Smooth muscle cell of the brain vasculature (primary cell): ENCODE data around the gene CDC25B.

Source experiments
- DNase-seq: peaks from one replicate; pipeline ENCODE4 v3.0.0-alpha.2; 2012; ENCODE audit warnings: low read depth, low spot score

The CDC25B gene

DNA sequence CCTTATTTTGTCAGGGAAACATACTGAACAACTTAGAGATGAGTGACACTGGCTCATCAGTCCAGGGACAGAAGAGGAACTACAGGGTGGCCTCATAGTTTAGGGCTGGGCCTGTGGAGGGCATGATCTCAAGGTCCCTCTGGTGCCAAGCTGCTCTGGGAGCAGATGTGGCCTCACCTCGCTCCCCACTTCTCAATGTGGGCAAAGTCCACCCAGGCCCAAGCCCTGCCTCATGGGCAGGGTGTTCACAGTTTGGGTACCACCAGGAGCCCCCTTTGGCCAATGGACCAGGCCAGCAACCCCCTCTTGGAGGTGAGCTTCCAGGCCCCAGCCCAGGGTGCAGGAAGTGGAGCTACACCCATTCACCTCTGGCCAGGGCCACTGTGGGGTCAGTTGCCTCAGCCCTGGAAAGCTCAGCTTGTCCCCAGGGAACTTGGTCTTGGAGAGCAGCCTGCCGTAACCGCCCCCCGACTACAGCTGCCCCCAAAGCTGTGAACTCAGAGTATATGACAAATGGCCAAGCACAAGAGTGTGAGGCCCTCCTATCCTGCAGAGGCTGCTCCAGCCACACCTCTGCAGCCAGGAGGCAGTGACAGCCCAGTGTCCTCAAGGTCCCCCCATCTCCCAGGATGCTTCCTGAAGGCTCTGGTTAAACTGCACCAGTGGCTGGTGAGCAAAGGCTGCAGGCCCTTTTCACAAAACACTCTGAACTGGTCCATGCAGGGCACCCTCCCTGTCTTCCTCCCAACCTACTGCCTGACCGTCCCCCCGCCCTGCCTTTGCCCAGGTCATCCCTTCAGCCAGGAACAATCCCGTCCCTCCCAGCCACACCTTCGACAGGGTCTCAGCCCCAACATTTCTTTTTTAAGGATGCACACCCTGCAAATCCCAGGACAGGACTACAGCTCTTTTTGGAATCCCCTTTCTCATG, 32.2 kb upstream of the CDC25B start:
- DNase-seq, result no peak

DNA sequence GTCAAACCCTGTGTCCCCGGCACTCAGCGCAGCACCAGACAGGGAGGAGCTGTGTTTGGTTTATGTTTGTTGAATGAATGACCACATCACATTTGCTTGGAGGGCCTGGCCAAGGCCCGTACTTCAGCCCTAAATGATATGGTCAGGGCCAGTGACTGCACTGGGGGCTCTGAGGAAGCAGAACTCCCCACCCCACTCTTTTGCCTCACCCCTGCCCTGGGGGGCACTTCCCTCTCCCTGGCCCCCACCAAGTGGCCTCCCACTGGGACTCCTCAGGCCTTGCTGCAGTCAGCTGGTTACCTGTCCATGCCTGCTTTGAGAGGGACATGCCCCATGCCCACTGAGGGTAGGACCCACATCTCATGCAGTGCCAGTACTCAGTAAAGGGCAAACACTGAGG, 31.5 kb upstream of the CDC25B start:
- no peak for DNase-seq

DNA sequence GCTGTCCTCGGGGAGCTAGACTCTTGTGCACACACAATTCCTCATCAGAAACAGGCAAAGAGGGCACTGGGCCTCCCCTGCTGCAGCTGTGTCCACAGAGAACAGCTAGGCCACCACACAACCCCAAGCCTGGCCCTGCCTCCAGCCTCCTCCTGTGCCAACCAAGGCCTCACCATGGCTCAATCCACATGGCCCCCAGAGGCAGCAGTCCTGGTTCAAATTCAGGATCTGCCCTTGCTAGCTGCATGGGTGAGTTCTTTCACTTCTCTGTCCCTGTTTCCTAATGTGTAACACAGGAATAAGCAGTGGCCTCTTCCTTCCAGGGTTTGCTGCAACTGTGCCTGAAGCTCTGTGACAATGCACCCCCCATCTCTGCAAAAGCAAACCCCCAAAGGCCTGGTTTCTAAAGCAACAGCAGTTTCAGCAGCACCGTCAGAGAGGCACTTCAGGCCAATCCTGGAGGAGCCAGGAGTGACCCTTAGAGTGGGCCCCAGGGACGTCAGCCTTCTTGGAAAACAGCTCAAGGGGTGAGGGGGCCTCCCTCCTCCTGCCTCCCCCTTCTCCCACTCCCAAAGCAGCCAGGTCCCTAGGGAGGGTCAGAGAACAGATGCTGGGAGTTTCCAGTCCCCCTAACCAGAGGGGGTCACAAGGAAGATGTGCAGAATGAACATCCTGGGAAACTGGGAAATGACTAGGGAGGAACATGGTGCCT, 30.8 kb upstream of the CDC25B start:
- no peak for DNase-seq

DNA sequence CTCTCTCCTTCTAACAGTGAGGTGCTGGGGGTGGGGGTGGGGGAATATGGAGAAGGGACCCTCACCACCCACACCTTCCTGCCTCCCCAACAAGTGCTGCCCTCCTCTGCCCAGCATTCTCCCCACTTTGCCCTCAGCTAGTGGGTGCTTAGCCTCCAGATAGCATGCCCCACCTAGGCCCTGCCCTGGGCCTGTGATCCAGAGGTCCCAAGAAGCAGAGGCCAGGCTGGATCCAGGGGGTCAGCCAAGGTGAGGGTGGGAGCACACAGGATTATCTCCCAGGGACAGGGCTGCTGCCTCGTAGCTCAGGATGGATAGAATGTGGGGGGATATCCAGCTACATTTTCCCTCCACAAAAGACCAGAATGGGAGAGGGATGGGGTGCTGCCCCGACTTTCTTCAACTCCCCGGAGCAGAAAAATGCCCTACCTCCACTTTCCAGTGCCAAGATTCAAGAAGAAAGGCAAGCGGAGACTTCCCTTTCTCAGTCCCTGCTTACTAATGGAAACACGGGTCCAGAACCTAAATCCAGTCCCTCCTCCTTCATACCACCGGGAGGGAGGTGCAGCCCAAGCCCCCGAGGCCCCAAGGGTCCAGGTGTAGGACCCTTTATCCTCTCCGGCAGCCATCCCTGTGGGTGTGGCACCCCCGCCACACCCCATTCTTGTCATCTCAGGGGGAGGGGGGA, 29.5 kb upstream of the CDC25B start:
- DNase-seq, result no peak

DNA sequence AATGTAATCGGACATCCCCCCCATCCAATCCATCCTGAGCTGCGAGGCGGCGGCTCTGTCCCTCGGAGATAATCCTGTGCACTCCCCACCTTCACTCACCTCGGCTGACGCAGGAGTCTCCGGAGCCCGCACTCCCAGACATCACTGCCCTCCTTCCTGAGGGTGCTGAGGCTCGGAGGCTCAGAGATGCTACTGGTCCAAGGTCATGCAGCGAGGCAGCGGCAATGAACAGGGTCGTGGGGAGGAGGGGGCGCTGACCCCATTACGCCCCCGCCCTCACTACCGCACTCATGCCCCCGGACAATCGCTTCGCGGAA, 29.0 kb upstream of the CDC25B start:
- no peak for DNase-seq

DNA sequence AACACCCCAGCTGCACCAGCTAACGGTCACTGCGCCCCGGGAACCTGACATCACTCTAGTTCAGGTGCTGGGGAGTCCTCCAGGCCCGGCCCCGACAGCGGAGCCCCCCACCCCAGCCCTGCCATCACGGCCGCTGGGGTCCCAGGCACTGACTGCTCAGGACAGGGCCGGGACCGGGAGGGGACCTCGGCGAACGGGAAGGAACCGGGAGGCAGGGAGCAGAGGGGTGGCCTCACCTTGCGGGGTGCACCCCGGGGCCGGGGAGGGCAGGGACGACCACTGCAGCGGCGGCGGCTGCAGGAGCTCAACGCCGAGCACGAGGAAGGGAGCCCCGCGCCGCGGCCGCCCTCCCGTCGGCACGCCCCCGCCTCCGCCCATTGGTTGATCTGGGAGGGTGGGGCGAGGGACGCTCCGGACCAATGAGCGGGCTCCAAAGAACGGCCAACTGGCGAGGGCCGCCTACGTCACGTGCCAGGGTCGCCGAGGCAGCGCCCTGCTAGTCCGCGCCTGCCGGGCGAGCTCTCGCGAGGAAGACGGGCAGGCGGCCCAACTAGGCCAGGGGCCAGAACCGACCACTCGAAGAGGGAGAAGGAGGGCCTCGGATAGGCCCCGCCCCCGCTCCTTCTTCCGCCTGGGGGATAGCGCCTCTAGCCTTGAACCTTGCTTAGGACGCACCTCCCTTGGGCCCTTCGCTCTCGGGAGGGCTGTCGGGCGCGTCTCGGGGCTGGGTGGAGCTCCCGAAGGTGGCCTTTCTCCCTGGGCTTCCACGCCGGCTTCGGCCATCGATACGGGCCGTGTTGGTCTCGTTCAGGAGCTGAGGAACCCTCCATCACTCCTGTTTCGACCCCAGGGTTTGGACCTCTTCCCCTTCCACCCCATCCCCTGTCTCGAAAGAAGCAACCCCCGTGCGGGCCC, 28.4 kb upstream of the CDC25B start, which contains the start of gene ADISSP:
ADISSP (minus strand) TSS at position 327 of the 915 bp plus-strand sequence. CDS start 7,653 bp downstream, outside the sequence.
- peak; percentile 96 for DNase-seq

DNA sequence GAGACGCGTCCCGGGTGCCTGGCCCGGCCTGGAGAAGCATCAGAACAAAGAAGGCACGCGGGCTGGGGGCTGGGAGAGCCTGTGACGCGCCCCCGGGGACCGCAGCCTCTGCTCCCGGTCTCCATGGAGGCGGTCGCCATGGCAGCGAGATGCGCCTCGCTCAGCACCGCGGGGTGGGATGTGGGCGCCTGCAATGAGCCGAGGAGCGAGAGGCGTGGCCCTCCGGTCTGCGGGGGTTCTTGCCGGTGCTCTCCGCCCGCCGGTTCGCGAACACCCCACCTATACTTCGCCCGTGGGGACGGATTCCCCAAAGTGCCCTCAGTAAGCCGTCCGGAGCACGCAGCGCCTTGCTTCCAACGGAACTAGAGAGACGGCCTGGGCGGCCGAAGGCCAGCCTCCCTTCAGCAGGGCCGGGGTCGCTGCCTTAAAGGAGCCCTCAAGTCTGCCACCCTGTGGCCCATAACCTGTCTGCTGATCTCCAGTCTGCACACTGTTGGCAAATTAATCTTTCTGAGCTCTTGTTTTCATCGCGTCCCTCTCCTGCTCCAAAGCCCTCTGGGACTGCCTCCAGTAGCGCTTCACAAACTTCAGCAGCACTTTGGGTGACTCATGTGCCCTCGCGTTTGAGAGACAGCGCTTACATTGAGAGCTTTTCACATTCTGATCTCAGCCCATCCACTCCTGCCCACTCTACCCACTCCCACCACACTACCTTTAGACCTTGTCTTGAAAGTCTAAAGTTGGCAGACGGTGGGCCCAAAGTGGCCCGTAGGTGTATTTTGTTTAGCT, 27.6 kb upstream of the CDC25B start:
- peak; percentile 35 for DNase-seq

DNA sequence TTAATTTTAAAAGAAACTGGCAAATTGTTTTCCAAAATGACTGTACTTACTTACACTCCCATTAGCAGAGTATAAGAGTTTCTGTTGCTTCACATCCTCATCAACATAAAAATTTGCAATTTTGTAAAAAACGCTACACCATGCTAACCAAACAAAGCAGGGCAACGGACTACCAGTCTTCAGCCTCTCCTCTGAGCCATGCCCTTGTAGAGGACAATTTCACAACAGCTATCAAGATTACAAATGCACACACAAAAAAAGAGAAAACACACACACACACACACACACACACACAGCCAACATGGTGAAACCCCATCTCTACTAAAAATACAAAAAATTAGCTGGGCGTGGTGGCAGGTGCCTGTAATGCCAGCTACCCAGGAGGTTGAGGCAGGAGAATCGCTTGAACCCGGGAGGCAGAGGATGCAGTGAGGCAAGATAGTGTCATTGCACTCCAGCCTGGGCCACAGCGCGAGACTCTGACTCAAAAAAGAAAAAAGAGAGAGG, 24.5 kb upstream of the CDC25B start:
- DNase-seq, result no peak

DNA sequence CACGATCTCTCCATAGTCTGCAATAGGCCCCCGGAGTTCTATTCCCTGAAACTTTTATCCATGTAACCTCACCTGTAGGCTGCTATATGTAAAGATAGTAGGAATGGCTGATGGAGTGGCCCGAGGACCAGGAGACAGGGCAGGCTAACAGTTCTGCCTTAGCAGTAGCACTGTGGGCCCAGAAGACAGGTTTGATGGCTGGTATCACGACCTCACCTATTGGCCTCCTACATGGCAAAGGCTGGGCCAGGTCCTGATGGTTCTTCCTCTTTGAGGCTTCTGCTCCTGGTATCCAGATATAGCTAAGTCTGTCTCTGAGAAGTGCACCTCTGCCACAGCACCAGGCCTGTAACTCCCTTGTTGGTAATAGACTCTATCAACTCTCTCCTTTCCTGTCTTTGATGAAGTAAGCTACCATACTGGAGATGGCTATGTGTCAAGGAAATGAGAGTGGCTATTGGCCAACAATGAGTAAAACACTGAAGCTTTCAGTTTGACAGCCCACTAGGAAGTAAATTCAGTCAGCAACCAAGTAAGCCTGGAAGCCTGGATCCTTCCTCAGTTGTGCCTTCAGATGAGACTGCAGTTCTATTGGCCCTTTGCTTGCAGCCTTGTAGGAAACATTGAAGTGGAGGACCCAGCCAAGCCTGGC, 20.5 kb upstream of the CDC25B start:
- DNase-seq, result no peak

DNA sequence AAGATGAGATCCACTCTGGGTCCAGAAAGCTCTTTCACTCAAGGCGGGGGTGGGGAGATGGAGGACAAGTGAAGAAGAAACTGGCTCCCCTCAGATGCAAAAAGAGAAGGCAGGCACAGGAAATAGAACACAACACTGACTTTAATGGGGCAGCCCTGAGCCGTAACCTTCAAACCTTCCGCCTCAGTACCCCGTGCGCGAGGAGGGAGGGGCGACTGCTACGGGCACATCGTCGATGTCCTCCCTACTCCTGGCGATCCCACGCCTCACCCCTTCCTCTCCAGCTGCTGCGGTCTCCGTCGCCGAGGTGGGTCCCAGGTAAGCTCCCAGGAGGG, 18.8 kb upstream of the CDC25B start:
- no peak for DNase-seq

DNA sequence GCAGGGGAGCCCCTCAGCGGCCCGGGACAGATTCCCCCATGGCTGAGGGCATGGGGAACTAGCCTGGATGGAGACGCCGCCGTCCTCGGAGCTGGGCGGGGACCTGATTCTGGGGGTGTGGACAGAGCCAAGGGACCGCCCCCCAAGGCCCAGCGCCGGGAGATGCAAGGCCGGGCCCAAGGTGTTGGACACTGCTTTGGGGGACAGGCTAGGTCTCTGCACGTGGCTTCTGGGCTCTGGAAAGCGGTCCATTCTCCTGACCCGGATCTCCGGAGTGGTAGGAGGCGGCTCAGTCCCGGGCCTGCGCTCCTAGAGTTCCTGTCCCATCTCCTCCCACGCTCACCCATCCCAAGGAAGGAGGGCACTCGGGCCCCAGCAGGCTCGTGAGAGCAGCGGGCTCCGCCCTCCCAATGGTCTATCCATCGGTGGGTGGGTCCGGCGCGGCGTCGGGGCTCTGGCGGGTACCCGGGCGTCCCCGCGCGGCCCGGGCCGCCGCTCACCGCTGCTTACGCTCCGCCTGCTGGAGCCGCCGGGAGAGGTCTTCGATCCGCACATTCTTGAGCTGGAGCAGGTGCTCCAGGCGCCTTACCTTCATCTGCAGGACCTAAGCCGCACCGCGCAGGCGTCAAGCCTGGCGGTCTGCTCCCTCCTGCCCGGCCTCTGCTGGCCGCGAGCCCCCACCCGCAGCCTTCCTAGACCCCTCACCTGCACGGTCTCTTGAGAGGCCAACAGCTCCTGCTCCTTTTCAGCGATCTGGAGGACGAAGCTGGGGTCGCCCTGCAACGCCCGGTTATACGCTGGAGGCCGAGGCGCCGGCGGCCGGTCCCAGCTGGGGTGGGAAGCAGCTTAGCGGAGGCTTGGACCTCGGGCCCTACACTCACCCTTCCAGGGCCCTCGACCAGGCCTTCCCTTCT, 18.1 kb upstream of the CDC25B start:
- DNase-seq, result no peak

DNA sequence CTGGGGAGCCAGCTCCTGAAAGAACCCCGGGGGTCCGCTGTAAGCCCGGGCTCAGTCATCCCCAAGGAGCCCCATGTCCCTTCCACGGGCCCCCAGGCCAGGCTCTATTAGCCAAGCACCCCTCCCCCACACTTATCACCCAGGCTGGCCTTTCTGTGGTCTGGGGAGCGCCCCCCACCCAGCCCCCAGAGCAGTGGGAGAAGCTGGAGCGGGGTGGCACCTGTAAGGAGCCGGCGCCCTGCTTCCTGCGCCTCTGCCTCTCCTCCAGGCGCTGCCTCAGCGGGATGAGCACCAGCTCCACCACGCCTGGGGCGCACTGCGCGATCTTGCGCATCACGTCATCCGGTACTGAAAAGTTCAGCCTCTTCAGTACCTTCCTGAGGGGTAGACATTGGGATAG, 17.1 kb upstream of the CDC25B start:
- DNase-seq, result no peak

DNA sequence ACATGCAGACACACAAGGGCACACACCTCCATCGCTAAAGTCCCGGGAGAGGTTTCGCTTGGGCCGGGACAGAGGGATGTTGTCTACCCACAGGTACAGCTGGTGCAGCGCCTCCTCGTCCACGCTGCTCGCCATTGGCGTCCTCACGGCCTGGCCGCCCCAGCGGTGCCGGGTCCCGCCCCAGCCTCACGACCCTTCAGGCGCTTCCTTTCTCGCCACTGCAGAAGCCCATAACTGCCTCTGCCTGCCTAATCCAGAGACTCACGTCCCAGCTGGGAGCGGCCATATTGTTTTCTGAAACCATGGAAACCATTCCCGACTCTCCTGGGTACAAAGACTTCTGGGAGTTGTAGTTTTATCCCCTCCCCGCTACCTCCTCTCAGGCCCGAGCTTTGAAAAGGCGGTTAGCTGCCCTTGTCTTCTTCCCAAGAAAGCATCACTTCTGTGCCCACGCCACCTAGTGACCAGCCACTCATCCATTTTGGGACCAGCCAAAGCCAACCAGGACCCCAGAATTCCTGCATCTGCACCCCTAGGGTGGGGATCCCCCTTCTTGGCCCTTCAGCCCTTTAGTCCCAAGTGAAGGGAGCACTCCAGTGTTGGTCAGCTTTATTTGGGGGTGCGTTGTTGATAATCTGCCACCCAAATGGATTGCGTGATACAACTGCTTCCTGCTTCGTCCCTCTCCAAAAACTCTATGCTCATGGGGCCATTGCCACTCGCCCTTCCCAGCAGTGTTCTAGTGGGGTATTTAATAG, 14.8 kb upstream of the CDC25B start, which contains the start of gene SPEF1:
SPEF1 (minus strand) TSS at position 296 of the 758 bp plus-strand sequence; CDS start at position 135, 161 bp downstream.
- peak; percentile 77 for DNase-seq

DNA sequence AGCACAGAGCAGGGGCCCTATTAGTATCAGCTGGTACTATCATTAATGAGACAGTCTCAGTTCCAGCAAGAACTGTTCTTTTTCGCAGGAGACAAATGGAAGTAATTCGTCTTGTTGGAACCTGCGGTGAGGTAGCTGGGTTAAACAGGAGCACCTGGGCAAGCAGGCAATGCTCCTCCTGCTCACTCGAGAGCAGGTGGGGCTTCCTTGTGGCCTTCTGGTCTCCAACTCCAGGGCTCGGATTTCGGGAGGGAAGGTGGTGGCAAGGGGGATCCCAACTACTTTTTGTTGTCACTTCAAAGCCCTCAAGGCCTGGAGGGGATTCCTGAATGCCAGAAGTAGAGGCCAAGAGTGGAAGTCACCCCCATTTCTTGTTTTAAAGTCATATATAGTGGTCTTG, 13.5 kb upstream of the CDC25B start:
- no peak for DNase-seq

DNA sequence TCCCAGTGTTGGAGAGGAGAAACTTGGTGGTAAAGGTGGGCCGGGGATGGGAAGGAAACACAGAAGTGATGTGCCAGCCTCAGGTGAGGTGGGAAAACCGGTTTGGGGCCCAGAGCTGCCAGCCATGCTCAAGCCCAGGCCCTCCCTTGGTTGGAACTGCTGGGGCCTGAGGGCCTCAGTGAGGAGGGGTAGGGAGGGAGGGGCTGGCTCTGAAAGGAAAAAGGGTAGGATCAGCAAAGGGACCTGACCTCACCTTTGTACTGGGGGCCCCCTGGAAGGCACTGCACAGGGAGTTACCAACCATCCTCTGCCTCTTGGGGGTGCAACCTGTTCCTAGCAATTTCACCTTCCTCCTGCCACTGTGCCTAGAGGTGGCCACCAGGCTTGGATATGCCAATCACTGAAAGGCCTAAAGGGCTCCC, 13.0 kb upstream of the CDC25B start:
- DNase-seq, result no peak

DNA sequence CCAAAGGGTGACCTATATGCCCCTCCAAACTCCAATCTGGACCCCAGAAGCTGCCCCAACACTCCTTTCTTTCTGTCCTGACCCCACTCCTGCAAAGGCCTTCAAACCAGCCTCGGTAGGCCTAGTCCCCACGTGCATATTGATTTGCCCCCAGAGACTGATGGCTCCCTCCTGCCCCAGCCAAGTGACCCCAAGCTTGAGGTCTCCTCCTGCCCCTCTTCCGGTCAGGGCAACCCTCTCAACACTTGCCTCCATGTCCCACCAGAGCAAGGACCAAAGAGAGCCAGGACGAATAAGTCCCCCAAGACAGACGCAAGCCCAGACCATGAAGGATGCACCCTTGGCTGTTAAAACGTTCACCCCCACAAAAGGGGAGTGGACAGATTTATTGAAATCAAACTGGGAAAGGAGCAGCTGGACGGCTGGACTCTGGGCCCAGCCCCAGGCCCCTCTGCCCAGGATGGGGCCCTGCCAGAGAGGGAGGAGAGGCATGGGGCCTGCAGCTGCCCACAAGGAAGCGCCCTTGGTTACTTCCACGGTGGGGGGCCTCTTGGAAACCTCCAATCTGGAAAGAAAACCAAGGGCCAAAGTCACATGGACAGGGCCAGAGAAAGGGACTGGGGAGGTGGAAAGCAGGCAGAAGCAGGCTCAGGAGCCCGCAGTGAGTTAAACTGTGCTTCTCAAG, 12.5 kb upstream of the CDC25B start:
- no peak for DNase-seq

DNA sequence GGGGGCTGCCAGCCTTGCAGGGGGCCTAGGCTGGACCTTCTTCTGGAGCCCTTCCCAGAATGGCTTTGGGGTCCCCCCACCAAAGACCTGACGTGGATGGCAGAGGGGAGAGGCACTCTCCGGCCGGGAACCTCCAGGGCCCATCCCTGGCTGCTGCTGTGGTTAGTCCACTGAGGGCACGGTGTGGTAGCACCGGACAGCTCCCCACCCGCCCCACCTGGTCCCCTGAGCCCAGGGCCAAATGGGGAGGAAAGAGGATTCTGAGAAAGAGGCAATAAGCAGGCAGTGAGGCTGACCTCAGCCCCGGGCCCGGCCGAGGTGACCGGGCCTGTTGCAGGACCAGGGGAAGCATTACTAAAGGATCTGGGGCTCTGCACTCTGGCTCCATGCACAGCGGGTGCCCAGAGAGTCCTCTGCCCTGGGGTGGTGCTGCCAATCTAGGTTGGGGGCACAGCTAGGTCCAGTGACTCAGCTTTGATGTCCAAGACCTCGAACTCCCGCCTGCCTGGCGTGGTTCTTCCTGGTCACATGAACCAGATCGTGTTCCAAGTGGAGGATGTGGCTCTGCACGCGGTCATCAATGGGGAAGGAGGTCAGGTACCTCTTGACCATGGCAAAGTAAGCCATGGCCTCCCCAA, 11.8 kb upstream of the CDC25B start:
- no peak for DNase-seq
